WTC11 (cell line): ENCODE measurements around the gene CABP7. TPM values are rescaled to one million over a fixed set of nuclear protein-coding genes. Genes with fewer than 3 reads are reported as not detected.

ENCODE experiments used
- ATAC-seq: fragments of 200-7000 bp; cut with Tn5 transposase; 2 replicates; pipeline ENCODE4 v1.10.0; 2021; ENCODE audit warnings: mild to moderate bottlenecking, moderate library complexity
- CTCF ChIA-PET: fragments of 300-600 bp; sonication (Branson Sonifier 250); formaldehyde crosslinking; loops from one replicate; lab custom pipeline; 2021; ENCODE audit warnings: antibody characterized with exemption; lab: Charles Lee
- POLR2A ChIA-PET: fragments of 350-600 bp; sonication (Branson Sonifier 250); formaldehyde crosslinking; loops from one replicate; lab custom pipeline; 2021; ENCODE audit warnings: antibody characterized with exemption; lab: Charles Lee
- DNase-seq: peaks from one replicate; pipeline ENCODE4 v3.0.0; 2021; ENCODE audit warnings: low spot score
- H3K27ac Mint-ChIP-seq: 2 replicates; pipeline ENCODE4 v1.8.0; 2021; ENCODE audit warnings: mixed read lengths
- H3K27me3 Mint-ChIP-seq: 2 replicates; pipeline ENCODE4 v1.8.0; 2021; ENCODE audit warnings: low read depth, mild to moderate bottlenecking, moderate library complexity, mixed read lengths
- H3K36me3 Mint-ChIP-seq: 2 replicates; pipeline ENCODE4 v1.8.0; 2021; ENCODE audit warnings: mixed read lengths
- H3K4me1 Mint-ChIP-seq: 2 replicates; pipeline ENCODE4 v1.8.0; 2022; ENCODE audit warnings: mixed read lengths
- H3K4me3 Mint-ChIP-seq: 2 replicates; pipeline ENCODE4 v1.8.0; 2021; ENCODE audit warnings: mild to moderate bottlenecking, moderate library complexity, mixed read lengths
- H3K9me3 Mint-ChIP-seq: 2 replicates; pipeline ENCODE4 v1.8.0; 2021; ENCODE audit warnings: mixed read lengths
- ATF6 ChIP-seq: sonication (generic); formaldehyde crosslinking; IDR thresholded peaks from 2 replicates; pipeline ENCODE4 v1.8.1; 2023; ENCODE audit warnings: mild to moderate bottlenecking, missing genetic modification reagents
- CBFB ChIP-seq: sonication (generic); formaldehyde crosslinking; IDR thresholded peaks from 2 replicates; pipeline ENCODE4 v1.8.1; 2022; ENCODE audit warnings: mild to moderate bottlenecking, low read depth, missing genetic modification reagents
- CDX4 ChIP-seq: fragments of 250-450 bp; sonication (Bioruptor Pico); IDR thresholded peaks from 2 replicates; pipeline ENCODE4 v1.9.0; 2021; ENCODE audit warnings: moderate library complexity, mild to moderate bottlenecking, inconsistent platforms, borderline replicate concordance
- CTCF ChIP-seq: fragments of 200-600 bp; IDR thresholded peaks from 2 replicates; pipeline ENCODE4 v1.8.0; 2022; ENCODE audit warnings: antibody characterized with exemption
- ETV6 ChIP-seq: sonication (generic); formaldehyde crosslinking; IDR thresholded peaks from 2 replicates; pipeline ENCODE4 v1.8.1; 2022; ENCODE audit warnings: mild to moderate bottlenecking, missing genetic modification reagents
- GRHL2 ChIP-seq: fragments of 250-450 bp; sonication (Bioruptor Pico); IDR thresholded peaks from 2 replicates; pipeline ENCODE4 v1.8.0; 2022; ENCODE audit warnings: mild to moderate bottlenecking, moderate library complexity; ENCODE audit not compliant: insufficient replicate concordance, severe bottlenecking
- GTF2I ChIP-seq: fragments of 250-450 bp; sonication (Bioruptor Pico); conservative IDR thresholded peaks from 2 replicates; pipeline ENCODE4 v1.4.0; 2021; ENCODE audit warnings: mild to moderate bottlenecking
- IRF1 ChIP-seq: sonication (generic); formaldehyde crosslinking; IDR thresholded peaks from 2 replicates; pipeline ENCODE4 v1.8.0; 2023; ENCODE audit warnings: missing genetic modification reagents
- IRF2 ChIP-seq: sonication (generic); formaldehyde crosslinking; IDR thresholded peaks from 2 replicates; pipeline ENCODE4 v1.8.0; 2022; ENCODE audit warnings: low read depth, missing genetic modification reagents, borderline replicate concordance
- NFE2L1 ChIP-seq: sonication (generic); formaldehyde crosslinking; IDR thresholded peaks from 2 replicates; pipeline ENCODE4 v1.8.1; 2023; ENCODE audit warnings: missing genetic modification reagents
- NFYB ChIP-seq: sonication (generic); formaldehyde crosslinking; conservative IDR thresholded peaks from 2 replicates; pipeline ENCODE4 v1.8.0; 2022; ENCODE audit warnings: low read depth, missing genetic modification reagents
- PREB ChIP-seq: sonication (generic); formaldehyde crosslinking; IDR thresholded peaks from 2 replicates; pipeline ENCODE4 v1.8.1; 2022; ENCODE audit warnings: mild to moderate bottlenecking, missing genetic modification reagents, moderate library complexity, borderline replicate concordance
- RORB ChIP-seq: fragments of 250-450 bp; sonication (Bioruptor Pico); IDR thresholded peaks from 2 replicates; pipeline ENCODE4 v1.9.0; 2021; ENCODE audit warnings: mild to moderate bottlenecking
- SMAD4 ChIP-seq: sonication (generic); formaldehyde crosslinking; IDR thresholded peaks from 2 replicates; pipeline ENCODE4 v1.8.0; 2022; ENCODE audit warnings: mild to moderate bottlenecking, missing genetic modification reagents
- SP1 ChIP-seq: sonication (generic); formaldehyde crosslinking; conservative IDR thresholded peaks from 2 replicates; pipeline ENCODE4 v1.8.1; 2022; ENCODE audit warnings: missing genetic modification reagents
- STAT6 ChIP-seq: sonication (generic); formaldehyde crosslinking; conservative IDR thresholded peaks from 2 replicates; pipeline ENCODE4 v1.8.1; 2023; ENCODE audit warnings: mild to moderate bottlenecking, low read depth, missing genetic modification reagents, moderate library complexity
- TCF7 ChIP-seq: sonication (generic); formaldehyde crosslinking; IDR thresholded peaks from 2 replicates; pipeline ENCODE4 v1.8.0; 2022; ENCODE audit warnings: mild to moderate bottlenecking, low read depth, missing genetic modification reagents, moderate library complexity
- TEAD1 ChIP-seq: sonication (generic); formaldehyde crosslinking; IDR thresholded peaks from 2 replicates; pipeline ENCODE4 v1.8.0; 2022; ENCODE audit warnings: mild to moderate bottlenecking, missing genetic modification reagents
- ZBTB21 ChIP-seq: sonication (generic); formaldehyde crosslinking; IDR thresholded peaks from 2 replicates; pipeline ENCODE4 v1.8.1; 2023; ENCODE audit warnings: mild to moderate bottlenecking, missing genetic modification reagents, borderline replicate concordance
- ZMAT4 ChIP-seq: fragments of 250-450 bp; sonication (Bioruptor Pico); IDR thresholded peaks from 2 replicates; pipeline ENCODE4 v1.9.0; 2021; ENCODE audit warnings: mild to moderate bottlenecking
- ZNF138 ChIP-seq: sonication (generic); formaldehyde crosslinking; conservative IDR thresholded peaks from 2 replicates; pipeline ENCODE4 v1.8.1; 2022; ENCODE audit warnings: mild to moderate bottlenecking, moderate library complexity, missing genetic modification reagents
- ZNF232 ChIP-seq: sonication (generic); formaldehyde crosslinking; IDR thresholded peaks from 2 replicates; pipeline ENCODE4 v1.8.0; 2022; ENCODE audit warnings: mild to moderate bottlenecking, missing genetic modification reagents
- ZNF263 ChIP-seq: sonication (generic); formaldehyde crosslinking; IDR thresholded peaks from 2 replicates; pipeline ENCODE4 v1.8.1; 2022; ENCODE audit warnings: low read depth, mild to moderate bottlenecking, moderate library complexity, missing genetic modification reagents
- ZNF317 ChIP-seq: sonication (generic); formaldehyde crosslinking; IDR thresholded peaks from 2 replicates; pipeline ENCODE4 v1.8.1; 2023; ENCODE audit warnings: low read depth, mild to moderate bottlenecking, moderate library complexity, missing genetic modification reagents, borderline replicate concordance
- total RNA-seq: library from RNA; stranded (reverse); gene quantifications from 3 replicates; pipeline ENCODE4 v1.2.3, GENCODE V29; 2021

Gene CABP7
- total RNA-seq, 1 experiment from 2014 or later = 0.17 TPM

- DNase-seq (no peak), ATAC-seq (no peak)
- peaks cover 43% of the 10 kb centered on the region for H3K4me1 Mint-ChIP-seq
- ChIA-PET CTCF (interaction anchor here (1.0 to 7.1 kb wide), 2 partner anchors 15 to 70 kb away, joined by 3 to 105 read pairs; no protein-coding TSS in a partner anchor), POLR2A (no interaction called here)
- H3K27me3 Mint-ChIP-seq = peaks cover 43% of the 10 kb centered on the region
- H3K36me3 Mint-ChIP-seq = no peaks in the 10 kb centered on the region
- H3K27ac Mint-ChIP-seq = no peak overlapping the region
- TF ChIP-seq ZBTB21 = no peak
- TF ChIP-seq RORB (CRISPR knock-in tag) = no peak
- TF ChIP-seq IRF2 (CRISPR knock-in tag) = no peak
- no peak for TF ChIP-seq ZNF317 (CRISPR knock-in tag)
- no peak for TF ChIP-seq CDX4 (CRISPR knock-in tag)
- no peak for TF ChIP-seq ZNF232
- TF ChIP-seq SMAD4 (CRISPR knock-in tag) = no peak
- TF ChIP-seq ZNF263 (CRISPR knock-in tag) = no peak
- no peak overlapping the region for H3K4me3 Mint-ChIP-seq
- H3K9me3 Mint-ChIP-seq = no peaks in the 10 kb centered on the region
Measured at GRCh38 chr22:29705651-29706050, 14.2 kb upstream of the CABP7 start.

- ChIA-PET POLR2A (no interaction called here), CTCF (interaction anchor here (7.1 kb wide), 1 partner anchor 16 kb away, joined by 105 read pairs; no protein-coding TSS in a partner anchor)
- Mint-ChIP-seq H3K4me3 (no peak overlapping the region), H3K4me1 (peaks cover 36% of the 10 kb centered on the region), H3K9me3 (no peaks in the 10 kb centered on the region), H3K36me3 (no peaks in the 10 kb centered on the region)
- peak; percentile 46 for DNase-seq
- TF ChIP-seq ZNF232 (no peak), ETV6 (CRISPR knock-in tag) (no peak), NFYB (CRISPR knock-in tag) (no peak; the same call in 1 of the 2 replicates)
- TF ChIP-seq, all 79 proteins: peak for 0
- Mint-ChIP-seq H3K27ac (no peak overlapping the region), H3K27me3 (peaks cover 41% of the 10 kb centered on the region)
- ATAC-seq = peak; percentile 55
Measured at GRCh38 chr22:29706486-29706885, 13.3 kb upstream of the CABP7 start.

- Mint-ChIP-seq H3K4me3 (no peak overlapping the region), H3K36me3 (no peaks in the 10 kb centered on the region), H3K27ac (no peak overlapping the region), H3K27me3 (peaks cover 36% of the 10 kb centered on the region), H3K9me3 (no peaks in the 10 kb centered on the region), H3K4me1 (peaks cover 31% of the 10 kb centered on the region)
- ChIA-PET CTCF (interaction anchor here (7.1 kb wide), 1 partner anchor 17 kb away, joined by 105 read pairs; no protein-coding TSS in a partner anchor), POLR2A (no interaction called here)
- ATAC-seq (no peak), DNase-seq (no peak)
- no peak for TF ChIP-seq PREB (CRISPR knock-in tag)
- no peak for TF ChIP-seq NFYB (CRISPR knock-in tag)
- no peak for TF ChIP-seq SP1
- TF ChIP-seq CTCF = no peak
- no peak for TF ChIP-seq GRHL2 (CRISPR knock-in tag)
- no peak for TF ChIP-seq STAT6 (CRISPR knock-in tag)
- no peak for TF ChIP-seq ATF6
- TF ChIP-seq ZNF138 = no peak
- no peak for TF ChIP-seq SMAD4 (CRISPR knock-in tag)
- TF ChIP-seq ZMAT4 (CRISPR knock-in tag) = no peak
- no peak for TF ChIP-seq GTF2I (CRISPR knock-in tag)
- no peak for TF ChIP-seq IRF1 (CRISPR knock-in tag)
- TF ChIP-seq TEAD1 (CRISPR knock-in tag) = no peak
- TF ChIP-seq TCF7 (CRISPR knock-in tag) = no peak
- TF ChIP-seq CBFB (CRISPR knock-in tag) = no peak
- no peak for TF ChIP-seq NFE2L1 (CRISPR knock-in tag)
Measured at GRCh38 chr22:29707010-29707409, 12.8 kb upstream of the CABP7 start.
